K562 (cell line): ENCODE data around the gene AHNAK. TPM values are rescaled to one million over a fixed set of nuclear protein-coding genes. Genes with fewer than 3 reads are reported as not detected.

ENCODE experiments used
- C11orf30 ChIP-seq: fragments of 450-650 bp; IDR thresholded peaks from 2 replicates; pipeline ENCODE4 v1.6.1; 2016; ENCODE audit warnings: low read depth, mild to moderate bottlenecking
- KLF16 ChIP-seq: IDR thresholded peaks from 2 replicates; pipeline ENCODE4 v1.6.1; 2016; ENCODE audit warnings: antibody characterized with exemption
- MYNN ChIP-seq, 2 experiments: sonication (generic); formaldehyde crosslinking in 1 of 2; IDR thresholded peaks; 2 replicates each; pipeline versions ENCODE4 v1.5.0 to v1.6.1; 2016 to 2020; ENCODE audit warnings: antibody characterized with exemption in 1 of 2, missing genetic modification reagents in 1 of 2
- NR2F6 ChIP-seq: fragments of 450-650 bp; formaldehyde crosslinking; IDR thresholded peaks from 2 replicates; pipeline ENCODE4 v1.4.0; 2020; ENCODE audit warnings: mild to moderate bottlenecking
- NR4A1 ChIP-seq, 2 experiments: fragments of 250-450 bp in 1 of 2; fragments of 450-650 bp in 1 of 2; sonication (Bioruptor Pico) in 1 of 2; IDR thresholded peaks; 2 replicates each; pipeline versions ENCODE4 v1.4.0 to v1.6.1; 2016 to 2020; ENCODE audit warnings: mild to moderate bottlenecking in 2 of 2, missing compliant biosample characterization in 1 of 2, missing genetic modification characterization in 1 of 2, moderate library complexity in 1 of 2
- PCBP2 ChIP-seq: fragments of 200-400 bp; formaldehyde crosslinking; IDR thresholded peaks from 2 replicates; pipeline ENCODE4 v1.6.1; 2018; ENCODE audit warnings: low read length, low read depth, mild to moderate bottlenecking, moderate library complexity; ENCODE audit not compliant: poor library complexity, severe bottlenecking
- PHF20 ChIP-seq: fragments of 450-650 bp; IDR thresholded peaks from 2 replicates; pipeline ENCODE4 v1.6.1; 2018; ENCODE audit not compliant: partially characterized antibody
- PHTF2 ChIP-seq: fragments of 250-450 bp; sonication (Bioruptor Pico); IDR thresholded peaks from 2 replicates; pipeline ENCODE4 v1.5.0; 2021; ENCODE audit warnings: mild to moderate bottlenecking
- PRPF4 ChIP-seq: fragments of 200-400 bp; formaldehyde crosslinking; IDR thresholded peaks from one replicate; pipeline ENCODE4 v1.6.1; 2017; ENCODE audit warnings: low read length, low read depth, mild to moderate bottlenecking; ENCODE audit not compliant: insufficient read depth, poor library complexity, severe bottlenecking
- SIRT6 ChIP-seq: IDR thresholded peaks from one replicate; pipeline ENCODE4 v1.6.1; 2012; ENCODE audit warnings: low read depth, mild to moderate bottlenecking, control low read depth, inconsistent platforms, low read length, moderate library complexity
- SMARCB1 ChIP-seq: IDR thresholded peaks from 2 replicates; pipeline ENCODE4 v1.6.1; 2011; ENCODE audit warnings: improper control_type of control experiment, low read depth; ENCODE audit not compliant: insufficient read length
- ZNF75A ChIP-seq: fragments of 450-650 bp; formaldehyde crosslinking; IDR thresholded peaks from 2 replicates; pipeline ENCODE4 v1.4.0; 2020; ENCODE audit warnings: mild to moderate bottlenecking
- polyA plus RNA-seq, 8 experiments: library from polyadenylated mRNA; depleted of rRNA in 4 of 8; stranded (reverse) in 5 of 8; unstranded in 3 of 8; fragments of >200 nt; fragmentation: Nextera tagmentation in 2 of 8; fragmentation: Illumina TruSeq in 1 of 8; extraction: Ambion mirVana in 2 of 8; extraction: Trizol in 1 of 8; gene quantifications; 2 replicates each; pipeline versions ENCODE4 v1.2.1 to v1.2.3, GENCODE V29; 2011 to 2014; ENCODE audit warnings: inconsistent platforms in 1 of 8, missing spikeins in 1 of 8
- total RNA-seq, 7 experiments: library from RNA; depleted of rRNA in 6 of 7; stranded (reverse); fragments of >200 nt in 6 of 7; fragmentation: Illumina TruSeq in 2 of 7; extraction: Trizol in 2 of 7; gene quantifications; 2 replicates each; pipeline versions ENCODE4 v1.2.1 to v1.2.3, GENCODE V29; 2011 to 2021; ENCODE audit warnings: low replicate concordance in 1 of 7
- TF ChIP-seq, protein P1 (sequence below): fragments of 250-450 bp; sonication (Bioruptor Pico); IDR thresholded peaks from 2 replicates; pipeline ENCODE4 v1.5.0; 2020; ENCODE audit warnings: mild to moderate bottlenecking
- TF ChIP-seq, protein P2 (sequence below): conservative IDR thresholded peaks from 2 replicates; pipeline ENCODE4 v1.6.1; 2011; ENCODE audit warnings: low read depth, mild to moderate bottlenecking, low read length; ENCODE audit not compliant: control insufficient read depth
- TF ChIP-seq, protein P3 (sequence below): fragments of 250-450 bp; sonication (Bioruptor Pico); IDR thresholded peaks from 2 replicates; pipeline ENCODE4 v1.8.0; 2021; ENCODE audit warnings: moderate library complexity, mild to moderate bottlenecking, inconsistent platforms
- TF ChIP-seq, protein P4 (sequence below): fragments of 450-650 bp; conservative IDR thresholded peaks from 2 replicates; pipeline ENCODE4 v1.6.1; 2016; ENCODE audit warnings: missing genetic modification characterization, low read depth, mild to moderate bottlenecking, missing compliant biosample characterization, moderate library complexity
- TF ChIP-seq, protein P5 (sequence below): sonication (generic); formaldehyde crosslinking; IDR thresholded peaks from 2 replicates; pipeline ENCODE4 v1.8.0; 2022; ENCODE audit warnings: missing genetic modification reagents, mild to moderate bottlenecking, borderline replicate concordance

AHNAK gene
- total and polyA plus RNA-seq, 9 of the 15 experiments (the other 6 are each of a cell fraction or from before 2014, with no cell fraction given), result 1.5 to 89.7 (median 45.0) TPM

DNA sequence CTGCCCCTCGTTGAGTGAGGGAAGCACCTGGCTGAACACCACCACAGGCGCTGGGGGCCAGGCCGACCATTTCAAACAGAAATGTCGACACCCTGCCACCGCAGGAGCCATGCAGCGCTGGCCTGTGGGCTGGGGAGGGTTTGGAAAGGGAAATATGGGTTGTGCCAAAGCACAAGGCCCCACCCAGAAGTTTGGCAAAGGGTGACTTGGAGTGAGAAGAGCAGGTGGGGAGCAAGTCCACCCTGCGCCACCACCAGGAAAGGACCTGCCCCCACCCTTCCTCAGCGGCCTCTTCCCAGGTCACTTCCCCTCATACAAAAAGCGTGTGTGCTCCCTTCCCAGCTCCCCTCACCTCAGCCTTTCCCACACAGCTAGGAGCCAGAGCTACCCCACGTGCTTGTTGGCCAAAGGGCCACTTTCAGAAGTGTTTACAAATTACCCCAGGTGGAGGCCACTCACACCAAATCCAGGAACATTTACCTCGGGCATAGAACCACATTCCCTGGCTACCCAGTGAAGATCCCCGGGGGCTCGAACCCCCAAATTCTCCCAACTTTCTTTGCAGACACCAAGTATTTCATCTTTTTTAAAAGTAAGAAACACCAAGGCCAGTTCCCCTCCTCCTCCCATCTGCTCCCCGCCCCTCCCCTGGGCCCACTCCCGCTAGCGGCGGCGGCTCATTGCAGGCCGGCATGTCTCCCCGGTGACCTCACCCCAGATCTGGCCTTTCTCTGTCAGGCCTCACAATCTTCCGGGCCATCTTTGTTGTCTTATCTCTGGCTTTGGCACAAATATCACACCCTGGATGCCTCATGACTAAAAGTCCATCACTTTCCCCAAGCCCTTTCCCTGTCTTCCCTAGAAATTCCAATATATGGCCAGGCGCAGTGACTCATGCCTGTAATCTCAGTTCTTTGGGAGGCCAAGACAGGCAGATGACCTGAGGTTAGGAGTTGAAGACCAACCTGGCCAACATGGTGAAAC is 148.3 kb downstream of the AHNAK start (continued):
- TF ChIP-seq, protein P1, sequence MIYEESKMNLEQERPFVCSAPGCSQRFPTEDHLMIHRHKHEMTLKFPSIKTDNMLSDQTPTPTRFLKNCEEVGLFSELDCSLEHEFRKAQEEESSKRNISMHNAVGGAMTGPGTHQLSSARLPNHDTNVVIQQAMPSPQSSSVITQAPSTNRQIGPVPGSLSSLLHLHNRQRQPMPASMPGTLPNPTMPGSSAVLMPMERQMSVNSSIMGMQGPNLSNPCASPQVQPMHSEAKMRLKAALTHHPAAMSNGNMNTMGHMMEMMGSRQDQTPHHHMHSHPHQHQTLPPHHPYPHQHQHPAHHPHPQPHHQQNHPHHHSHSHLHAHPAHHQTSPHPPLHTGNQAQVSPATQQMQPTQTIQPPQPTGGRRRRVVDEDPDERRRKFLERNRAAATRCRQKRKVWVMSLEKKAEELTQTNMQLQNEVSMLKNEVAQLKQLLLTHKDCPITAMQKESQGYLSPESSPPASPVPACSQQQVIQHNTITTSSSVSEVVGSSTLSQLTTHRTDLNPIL (CRISPR knock-in tag), result 0 out of 2 replicates have a peak, but pooled peaks have one; percentile 27
- TF ChIP-seq PCBP2, result no peak
- TF ChIP-seq KLF16, result no peak
- TF ChIP-seq, protein P2, sequence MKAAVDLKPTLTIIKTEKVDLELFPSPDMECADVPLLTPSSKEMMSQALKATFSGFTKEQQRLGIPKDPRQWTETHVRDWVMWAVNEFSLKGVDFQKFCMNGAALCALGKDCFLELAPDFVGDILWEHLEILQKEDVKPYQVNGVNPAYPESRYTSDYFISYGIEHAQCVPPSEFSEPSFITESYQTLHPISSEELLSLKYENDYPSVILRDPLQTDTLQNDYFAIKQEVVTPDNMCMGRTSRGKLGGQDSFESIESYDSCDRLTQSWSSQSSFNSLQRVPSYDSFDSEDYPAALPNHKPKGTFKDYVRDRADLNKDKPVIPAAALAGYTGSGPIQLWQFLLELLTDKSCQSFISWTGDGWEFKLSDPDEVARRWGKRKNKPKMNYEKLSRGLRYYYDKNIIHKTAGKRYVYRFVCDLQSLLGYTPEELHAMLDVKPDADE, result 0 out of 2 replicates have a peak, but pooled peaks have one; percentile 49
- no peak for TF ChIP-seq MYNN (IDR thresholded peaks at IDR 0.05)
- no peak for TF ChIP-seq MYNN (CRISPR knock-in tag; IDR thresholded peaks at IDR 0.05)
- no peak for TF ChIP-seq NR4A1 (CRISPR knock-in tag; IDR thresholded peaks at IDR 0.05)
- peak; percentile 79; the same call in 1 of the 2 replicates for TF ChIP-seq NR4A1 (tag; IDR thresholded peaks at IDR 0.05)
- TF ChIP-seq SMARCB1, result no peak
- TF ChIP-seq SIRT6, result no peak
- no peak for TF ChIP-seq PHF20
- TF ChIP-seq, protein P3, sequence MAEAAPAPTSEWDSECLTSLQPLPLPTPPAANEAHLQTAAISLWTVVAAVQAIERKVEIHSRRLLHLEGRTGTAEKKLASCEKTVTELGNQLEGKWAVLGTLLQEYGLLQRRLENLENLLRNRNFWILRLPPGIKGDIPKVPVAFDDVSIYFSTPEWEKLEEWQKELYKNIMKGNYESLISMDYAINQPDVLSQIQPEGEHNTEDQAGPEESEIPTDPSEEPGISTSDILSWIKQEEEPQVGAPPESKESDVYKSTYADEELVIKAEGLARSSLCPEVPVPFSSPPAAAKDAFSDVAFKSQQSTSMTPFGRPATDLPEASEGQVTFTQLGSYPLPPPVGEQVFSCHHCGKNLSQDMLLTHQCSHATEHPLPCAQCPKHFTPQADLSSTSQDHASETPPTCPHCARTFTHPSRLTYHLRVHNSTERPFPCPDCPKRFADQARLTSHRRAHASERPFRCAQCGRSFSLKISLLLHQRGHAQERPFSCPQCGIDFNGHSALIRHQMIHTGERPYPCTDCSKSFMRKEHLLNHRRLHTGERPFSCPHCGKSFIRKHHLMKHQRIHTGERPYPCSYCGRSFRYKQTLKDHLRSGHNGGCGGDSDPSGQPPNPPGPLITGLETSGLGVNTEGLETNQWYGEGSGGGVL (CRISPR knock-in tag), result no peak
- TF ChIP-seq NR2F6 (CRISPR knock-in tag), result no peak
- no peak for TF ChIP-seq PRPF4
- peak; percentile 57; the same call in 1 of the 2 replicates for TF ChIP-seq ZNF75A (CRISPR knock-in tag)
- TF ChIP-seq, protein P4, sequence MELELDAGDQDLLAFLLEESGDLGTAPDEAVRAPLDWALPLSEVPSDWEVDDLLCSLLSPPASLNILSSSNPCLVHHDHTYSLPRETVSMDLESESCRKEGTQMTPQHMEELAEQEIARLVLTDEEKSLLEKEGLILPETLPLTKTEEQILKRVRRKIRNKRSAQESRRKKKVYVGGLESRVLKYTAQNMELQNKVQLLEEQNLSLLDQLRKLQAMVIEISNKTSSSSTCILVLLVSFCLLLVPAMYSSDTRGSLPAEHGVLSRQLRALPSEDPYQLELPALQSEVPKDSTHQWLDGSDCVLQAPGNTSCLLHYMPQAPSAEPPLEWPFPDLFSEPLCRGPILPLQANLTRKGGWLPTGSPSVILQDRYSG (tag), result no peak
- no peak for TF ChIP-seq PHTF2 (CRISPR knock-in tag)
- TF ChIP-seq, protein P5, sequence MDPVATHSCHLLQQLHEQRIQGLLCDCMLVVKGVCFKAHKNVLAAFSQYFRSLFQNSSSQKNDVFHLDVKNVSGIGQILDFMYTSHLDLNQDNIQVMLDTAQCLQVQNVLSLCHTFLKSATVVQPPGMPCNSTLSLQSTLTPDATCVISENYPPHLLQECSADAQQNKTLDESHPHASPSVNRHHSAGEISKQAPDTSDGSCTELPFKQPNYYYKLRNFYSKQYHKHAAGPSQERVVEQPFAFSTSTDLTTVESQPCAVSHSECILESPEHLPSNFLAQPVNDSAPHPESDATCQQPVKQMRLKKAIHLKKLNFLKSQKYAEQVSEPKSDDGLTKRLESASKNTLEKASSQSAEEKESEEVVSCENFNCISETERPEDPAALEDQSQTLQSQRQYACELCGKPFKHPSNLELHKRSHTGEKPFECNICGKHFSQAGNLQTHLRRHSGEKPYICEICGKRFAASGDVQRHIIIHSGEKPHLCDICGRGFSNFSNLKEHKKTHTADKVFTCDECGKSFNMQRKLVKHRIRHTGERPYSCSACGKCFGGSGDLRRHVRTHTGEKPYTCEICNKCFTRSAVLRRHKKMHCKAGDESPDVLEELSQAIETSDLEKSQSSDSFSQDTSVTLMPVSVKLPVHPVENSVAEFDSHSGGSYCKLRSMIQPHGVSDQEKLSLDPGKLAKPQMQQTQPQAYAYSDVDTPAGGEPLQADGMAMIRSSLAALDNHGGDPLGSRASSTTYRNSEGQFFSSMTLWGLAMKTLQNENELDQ (CRISPR knock-in tag), result no peak
- TF ChIP-seq C11orf30, result no peak
